GM21619 (cell line): ENCODE results near the gene PRX.
"Not testable (repeated sequence)": the region's sequence is repeated elsewhere in the genome, so short reads cannot be mapped to it uniquely, and the experiment has no call there.

Experiments
- ATAC-seq: cut with Tn5 transposase; IDR thresholded peaks from one replicate; pipeline ENCODE4 v1.9.1; 2021; ENCODE audit not compliant: unreplicated experiment

The PRX gene

GRCh38 chr19:40441719-40442253, 28.6 kb upstream of the PRX start:
- no peak for ATAC-seq

- ATAC-seq: no peak
Observed at GRCh38 chr19:40438284-40438683, 25.1 kb upstream of the PRX start.

GRCh38 chr19:40433391-40434216, 20.4 kb upstream of the PRX start:
- no peak for ATAC-seq

GRCh38 chr19:40432760-40433159, 19.6 kb upstream of the PRX start:
- ATAC-seq: not testable (repeated sequence)

DNA sequence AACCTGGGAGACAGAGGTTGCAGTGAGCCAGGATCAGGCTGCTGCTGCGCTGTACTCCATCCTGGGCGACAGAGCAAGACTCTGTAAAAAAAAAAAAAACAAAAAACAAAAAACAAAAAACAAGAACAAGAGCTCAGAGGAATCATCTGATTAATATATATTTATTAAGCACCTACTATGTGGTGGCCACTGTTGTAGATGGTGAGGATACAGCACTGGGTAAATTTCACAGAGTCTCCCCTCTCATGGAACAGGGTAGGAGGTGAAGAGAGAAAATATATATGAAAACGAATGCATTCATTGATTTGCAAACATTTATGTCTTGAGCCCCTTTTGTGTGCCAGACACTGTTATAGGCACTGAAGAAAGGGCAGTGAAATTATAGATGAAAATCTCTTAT, 18.5 kb upstream of the PRX start:
- no peak for ATAC-seq

DNA sequence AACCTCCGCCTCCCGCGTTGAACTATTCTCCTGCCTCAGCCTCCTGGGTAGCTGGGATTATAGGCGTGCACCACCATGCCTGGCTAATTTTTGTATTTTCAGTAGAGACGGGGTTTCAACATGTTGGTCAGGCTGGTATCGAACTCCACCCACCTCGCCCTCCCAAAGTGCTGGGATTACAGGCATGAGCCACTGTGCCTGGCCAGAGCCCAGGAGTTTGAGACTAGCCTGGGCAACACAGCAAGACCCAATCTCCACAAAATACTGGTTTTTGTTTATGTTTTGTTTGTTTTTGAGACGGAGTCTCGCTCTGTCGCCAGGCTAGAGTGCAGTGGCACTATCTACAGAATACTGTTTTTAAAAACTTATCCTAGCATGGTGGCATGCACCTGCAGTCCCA, 17.1 kb upstream of the PRX start:
- ATAC-seq: not testable (repeated sequence)

GRCh38 chr19:40428197-40428596, 15.0 kb upstream of the PRX start:
- not testable (repeated sequence) for ATAC-seq

- ATAC-seq: peak; percentile 73
Observed at GRCh38 chr19:40425450-40426287, 12.5 kb upstream of the PRX start, which contains the start of gene SERTAD1. Gene SERTAD1, minus strand, starts transcription at chr19:40425992. Its CDS starts 2,446 bp downstream, at chr19:40423546.

GRCh38 chr19:40424637-40425449, 11.7 kb upstream of the PRX start:
- no peak for ATAC-seq

DNA sequence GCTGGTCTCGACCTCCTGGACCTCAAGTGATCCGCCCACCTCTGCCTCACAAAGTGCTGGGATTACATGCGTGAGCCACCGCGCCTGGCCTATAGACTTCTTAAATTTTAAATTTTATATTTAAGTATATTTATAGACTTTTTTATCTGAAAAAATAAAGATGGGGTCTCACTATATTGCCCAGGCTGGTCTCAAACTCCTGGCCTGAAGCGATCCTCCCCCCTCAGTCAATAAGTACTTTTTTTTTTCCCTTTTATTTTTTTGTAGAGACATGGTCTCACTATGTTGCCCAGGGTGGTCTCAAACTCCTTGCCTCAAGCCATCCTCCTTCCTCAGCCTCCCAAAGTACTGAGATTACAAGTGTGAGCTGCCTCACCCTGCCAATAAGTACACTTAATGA, 10.8 kb upstream of the PRX start:
- ATAC-seq: no peak

DNA sequence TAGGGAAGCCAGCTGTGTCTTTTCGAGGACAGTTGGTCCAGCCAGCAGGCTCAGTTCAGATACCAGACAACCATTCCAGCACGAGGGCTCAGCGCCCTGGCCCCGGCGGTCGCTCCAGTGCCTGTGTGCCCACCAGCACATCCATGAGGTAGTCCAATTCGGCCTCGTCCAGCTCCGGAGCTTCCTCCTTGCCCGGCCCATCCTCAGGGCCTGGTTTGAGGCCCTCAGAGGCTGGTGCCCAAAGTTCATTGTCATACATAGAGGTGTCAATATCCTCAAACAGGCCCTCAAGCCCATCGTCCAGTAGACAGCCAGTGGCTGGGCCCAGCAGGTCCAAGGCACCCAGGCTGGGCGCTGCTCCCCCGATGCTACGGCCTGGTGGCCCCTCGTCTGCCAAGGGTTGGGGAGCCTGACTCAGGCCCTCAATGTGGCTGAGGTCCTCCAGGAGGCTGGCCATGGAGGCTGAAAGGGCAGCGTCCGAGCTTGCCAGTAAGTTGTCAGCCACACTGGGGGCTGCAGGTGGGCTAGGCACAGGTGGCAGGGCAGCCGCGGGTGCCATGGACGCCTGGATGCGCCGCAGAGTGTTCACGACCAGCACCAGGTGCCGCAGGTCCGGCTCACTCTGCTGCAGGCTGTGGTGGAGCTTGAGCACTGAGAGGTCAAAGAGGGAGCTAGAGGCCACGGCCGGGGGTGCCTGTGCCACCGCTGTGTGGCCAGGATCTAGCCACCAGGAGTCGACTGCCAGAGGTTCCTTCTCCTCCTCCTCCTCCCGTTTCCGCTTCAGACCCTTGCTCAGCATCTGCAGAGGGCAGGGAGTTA, 9.8 kb upstream of the PRX start:
- ATAC-seq: no peak

- ATAC-seq: no peak
Observed at GRCh38 chr19:40421993-40422747, 9.0 kb upstream of the PRX start.

DNA sequence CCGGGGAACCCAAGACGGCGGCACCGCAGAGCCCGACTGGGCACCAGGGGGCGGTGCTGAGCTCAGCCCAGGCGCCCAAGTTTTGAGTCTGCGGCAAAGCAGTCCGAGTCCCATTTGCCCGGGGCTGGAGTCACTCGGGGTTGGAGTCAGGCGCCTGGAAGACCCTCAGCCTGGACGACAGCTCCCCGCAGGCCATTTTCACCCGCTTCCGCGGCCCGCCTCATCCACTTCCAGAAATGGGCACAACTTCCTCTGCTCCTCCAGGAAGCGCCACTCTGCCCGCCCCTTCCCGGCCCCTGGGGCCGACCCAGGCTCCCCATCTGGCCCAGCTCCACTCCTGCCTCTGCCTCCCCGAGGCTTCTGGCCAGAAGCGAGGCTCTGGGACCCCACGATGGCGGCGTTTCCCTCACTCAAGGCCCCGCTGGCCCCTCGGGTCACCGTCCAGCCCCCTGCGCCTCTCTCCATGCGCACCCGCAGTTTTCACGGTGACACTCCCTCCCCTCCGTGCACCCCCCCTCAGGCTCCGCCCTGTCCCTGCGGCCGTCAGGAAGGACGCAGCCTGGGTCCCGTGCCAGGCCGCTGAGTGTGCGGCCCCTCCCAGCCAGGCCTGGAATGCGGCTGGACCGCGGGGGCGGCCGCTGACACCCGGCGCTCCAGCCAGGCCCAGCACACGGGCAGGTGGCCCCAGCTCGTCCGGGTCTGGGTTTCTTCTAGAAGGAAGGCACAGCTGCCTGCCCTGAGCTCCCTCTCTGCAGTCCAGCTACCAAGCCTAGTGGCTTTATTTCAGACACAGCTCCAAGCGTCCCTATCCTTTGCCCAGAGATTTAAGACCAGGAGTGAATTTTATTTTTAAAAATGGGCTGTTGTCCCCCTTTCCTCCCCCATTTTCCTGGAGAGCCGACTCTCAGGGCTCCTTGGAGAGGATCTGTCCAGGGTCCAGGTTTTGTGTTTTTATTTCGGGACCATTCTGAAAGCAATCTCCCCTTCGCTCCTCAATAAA, 7.9 kb upstream of the PRX start:
- peak; percentile 40 for ATAC-seq

- no peak for ATAC-seq
Observed at GRCh38 chr19:40420451-40420765, 7.2 kb upstream of the PRX start.

DNA sequence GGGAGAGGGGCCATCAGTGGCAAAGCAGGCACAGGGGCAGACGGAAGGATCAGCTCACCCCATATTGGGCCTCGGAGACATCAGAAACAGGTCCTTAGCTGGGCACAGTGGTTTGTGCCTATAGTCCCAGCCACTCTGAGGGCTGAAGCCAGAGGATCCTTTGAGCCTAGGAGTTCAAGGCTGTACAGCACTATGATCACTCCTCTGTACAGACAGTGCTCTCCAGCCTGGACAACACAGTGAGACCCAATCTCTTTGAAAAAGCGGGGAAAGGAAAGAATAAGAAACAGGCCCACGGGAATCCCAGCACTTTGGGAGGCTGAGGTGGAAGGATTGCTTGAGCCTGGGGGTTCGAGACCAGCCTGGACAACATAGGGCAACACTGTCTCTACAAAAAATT, 6.6 kb upstream of the PRX start:
- ATAC-seq: no peak

GRCh38 chr19:40419066-40419612, 6.0 kb upstream of the PRX start:
- ATAC-seq: no peak

GRCh38 chr19:40418040-40418439, 4.9 kb upstream of the PRX start:
- ATAC-seq: no peak

GRCh38 chr19:40417643-40417981, 4.4 kb upstream of the PRX start:
- ATAC-seq: no peak
